GM18499 (cell line): Measurements from ENCODE around the gene SNED1.

Experiments
- ATAC-seq: cut with Tn5 transposase; IDR thresholded peaks from one replicate; pipeline ENCODE4 v1.9.1; 2021; ENCODE audit warnings: moderate number of reproducible peaks; ENCODE audit not compliant: insufficient read depth, unreplicated experiment

Gene SNED1

GRCh38 chr2:240990726-240991377 lies 7.6 kb upstream of the SNED1 start:
- no peak for ATAC-seq

GRCh38 chr2:240991378-240992263 lies 6.8 kb upstream of the SNED1 start:
- ATAC-seq: no peak

- no peak for ATAC-seq
Measured at GRCh38 chr2:240992572-240993291, 5.7 kb upstream of the SNED1 start.

- no peak for ATAC-seq
Measured at GRCh38 chr2:240993446-240994170, 4.8 kb upstream of the SNED1 start.

GRCh38 chr2:240994171-240994896 lies 4.1 kb upstream of the SNED1 start:
- ATAC-seq: no peak

- ATAC-seq: no peak
Measured at GRCh38 chr2:240995041-240996021, 3.1 kb upstream of the SNED1 start.

- ATAC-seq: no peak
Measured at GRCh38 chr2:240996161-240996833, 2.1 kb upstream of the SNED1 start.

GRCh38 chr2:240996834-240997140 lies 1.6 kb upstream of the SNED1 start:
- ATAC-seq: no peak

GRCh38 chr2:240997141-240997855 lies 1.1 kb upstream of the SNED1 start:
- no peak for ATAC-seq

GRCh38 chr2:240998706-240998994 lies 232 bp downstream of the SNED1 start:
- ATAC-seq: no peak

- no peak for ATAC-seq
Measured at GRCh38 chr2:240998995-240999791, 775 bp downstream of the SNED1 start.

GRCh38 chr2:240999873-241000541 lies 1.6 kb downstream of the SNED1 start:
- no peak for ATAC-seq

GRCh38 chr2:241000831-241001321 lies 2.5 kb downstream of the SNED1 start:
- ATAC-seq: no peak

GRCh38 chr2:241001413-241002274 lies 3.2 kb downstream of the SNED1 start:
- no peak for ATAC-seq

GRCh38 chr2:241002275-241003046 lies 4.0 kb downstream of the SNED1 start:
- ATAC-seq: no peak
